Large intestine (tissue), 3 donors: ENCODE results near the gene IYD. TPM values are rescaled to one million over a fixed set of nuclear protein-coding genes. Genes with fewer than 3 reads are reported as not detected.
"Not testable (repeated sequence)": the region's sequence is repeated elsewhere in the genome, so short reads cannot be mapped to it uniquely, and the experiment has no call there.

Source experiments
- DNase-seq, 2 donors: peaks; one replicate each; pipeline versions ENCODE4 v3.0.0 to v3.0.0-alpha.2; 2013
- H3K27ac ChIP-seq: one replicate; pipeline ENCODE4 v1.5.1; 2013; ENCODE audit warnings: low read length
- H3K27me3 ChIP-seq: 2 replicates; pipeline ENCODE4 v1.6.1; 2013; ENCODE audit warnings: low read length; ENCODE audit not compliant: control insufficient read depth, insufficient read depth
- H3K36me3 ChIP-seq: 2 replicates; pipeline ENCODE4 v1.6.1; 2013; ENCODE audit warnings: low read length; ENCODE audit not compliant: control insufficient read depth, insufficient read depth
- H3K4me1 ChIP-seq: one replicate; pipeline ENCODE4 v1.6.1; 2013; ENCODE audit warnings: low read length; ENCODE audit not compliant: control insufficient read depth, insufficient read depth
- H3K4me3 ChIP-seq: one replicate; pipeline ENCODE4 v1.5.1; 2013; ENCODE audit warnings: low read length
- H3K9me3 ChIP-seq: one replicate; pipeline ENCODE4 v1.6.1; 2013; ENCODE audit warnings: mild to moderate bottlenecking, low read depth, low read length, moderate library complexity; ENCODE audit not compliant: control insufficient read depth
- WGBS: methylation state at CpG from one replicate; pipeline ENCODE4 v1.1.5; 2013; ENCODE audit warnings: low lambda C conversion rate; ENCODE audit not compliant: insufficient coverage; 5-methylcytosine and 5-hydroxymethylcytosine counted together
- polyA plus RNA-seq: library from polyadenylated mRNA; unstranded; fragments of 120-200 nt; gene quantifications from one replicate; pipeline ENCODE4 v1.2.1, GENCODE V29; 2013

Gene IYD
- polyA plus RNA-seq, 1 donor, result 15.9 TPM

DNA sequence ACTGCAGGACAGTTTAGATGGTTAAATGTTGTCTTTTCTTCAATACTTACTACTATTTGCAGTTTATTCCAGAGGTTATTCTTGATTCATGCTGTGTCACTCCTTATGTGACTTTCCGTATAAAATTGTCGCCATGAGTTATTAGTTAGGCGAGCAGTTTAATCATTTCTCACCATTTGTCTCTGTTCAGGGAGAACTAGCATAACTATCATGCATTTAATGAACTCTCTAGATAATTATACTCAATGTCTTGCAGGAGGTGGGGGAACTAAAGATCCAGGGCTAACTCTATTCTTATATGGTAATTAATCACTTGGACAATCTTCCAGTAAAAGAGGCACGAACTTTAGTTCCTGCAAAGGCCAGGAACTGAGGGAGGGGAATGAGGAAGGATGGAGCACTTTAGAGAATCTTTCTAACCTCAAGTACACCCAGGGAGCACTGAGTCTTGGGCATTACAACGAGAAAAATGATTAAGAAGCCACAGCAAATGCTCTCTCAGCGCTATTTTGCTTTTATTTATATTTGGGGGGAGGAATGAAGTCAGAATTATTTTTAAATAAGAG lies 58.3 kb downstream of the IYD start:
- DNase-seq, result no peak
- WGBS, result 93% methylated on average over 3 of the region's 6 CpGs
- H3K27me3 ChIP-seq, result no peaks in the 10 kb centered on the region
- no peak overlapping the region for H3K4me3 ChIP-seq
- H3K4me1 ChIP-seq, result no peaks in the 10 kb centered on the region
- H3K27ac ChIP-seq, result no peak overlapping the region
- H3K9me3 ChIP-seq, result no peaks in the 10 kb centered on the region
- H3K36me3 ChIP-seq, result no peaks in the 10 kb centered on the region

- H3K36me3 ChIP-seq, result no peaks in the 10 kb centered on the region
- H3K27me3 ChIP-seq, result no peaks in the 10 kb centered on the region
- DNase-seq, result no peak
- whole genome bisulfite sequencing, result no CpG with 5 or more reads among the region's 2 CpGs
- H3K9me3 ChIP-seq, result no peaks in the 10 kb centered on the region
- no peak overlapping the region for H3K4me3 ChIP-seq
- H3K4me1 ChIP-seq, result no peaks in the 10 kb centered on the region
- no peak overlapping the region for H3K27ac ChIP-seq
Observed at GRCh38 chr6:150427843-150428242, 59.0 kb downstream of the IYD start.

DNA sequence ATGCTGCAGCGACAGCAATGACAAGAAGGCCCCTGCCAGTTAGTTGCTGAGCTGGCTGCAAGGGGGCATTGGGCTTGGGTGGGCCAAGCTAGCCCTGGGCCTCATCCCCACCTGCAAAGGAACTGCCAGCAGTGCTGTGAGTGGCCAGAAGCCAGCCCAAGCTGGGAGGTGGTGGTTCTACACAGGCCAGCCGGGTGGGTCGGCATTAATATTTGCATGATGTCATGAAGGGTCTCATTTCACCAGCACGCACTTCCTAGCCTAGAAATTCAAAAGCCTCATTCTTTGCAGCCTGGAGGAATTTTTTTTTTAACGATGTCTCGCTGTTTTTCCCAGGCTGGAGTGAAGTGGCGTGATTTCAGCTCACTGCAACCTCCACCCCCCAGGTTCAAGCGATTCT lies 62.0 kb downstream of the IYD start:
- WGBS, result no CpG with 5 or more reads among the region's 8 CpGs
- no peak for DNase-seq
- Histone ChIP-seq H3K36me3 (no peaks in the 10 kb centered on the region), H3K4me3 (no peak overlapping the region), H3K27me3 (no peaks in the 10 kb centered on the region), H3K4me1 (no peaks in the 10 kb centered on the region), H3K27ac (no peak overlapping the region), H3K9me3 (no peaks in the 10 kb centered on the region)

DNA sequence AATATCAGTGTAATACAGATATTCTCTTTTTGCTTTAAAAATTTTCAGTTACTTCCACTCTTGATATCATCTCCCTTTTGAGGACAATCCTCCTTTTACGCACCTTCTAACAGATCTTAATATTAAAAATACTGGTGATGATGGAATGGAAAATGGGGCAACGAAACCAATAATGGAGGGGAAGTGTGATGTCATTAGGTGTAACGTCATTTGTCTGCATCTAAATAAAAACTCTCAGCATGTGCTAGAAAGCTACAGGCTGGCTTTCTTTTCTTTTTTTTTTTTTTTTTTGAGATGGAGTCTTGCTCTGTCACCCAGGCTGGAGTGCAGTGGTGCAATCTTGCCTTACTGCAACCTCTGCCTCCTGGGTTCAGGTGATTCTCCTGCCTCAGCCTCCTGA lies 66.5 kb downstream of the IYD start:
- Histone ChIP-seq H3K4me1 (no peaks in the 10 kb centered on the region), H3K36me3 (no peaks in the 10 kb centered on the region), H3K9me3 (no peaks in the 10 kb centered on the region), H3K27ac (no peak overlapping the region), H3K27me3 (no peaks in the 10 kb centered on the region), H3K4me3 (no peak overlapping the region)
- DNase-seq, result no peak
- WGBS, result 93% methylated on average over 2 of the region's 3 CpGs

- DNase-seq, result no peak
- no CpG with 5 or more reads among the region's 10 CpGs for WGBS
- H3K4me1 ChIP-seq, result no peaks in the 10 kb centered on the region
- no peaks in the 10 kb centered on the region for H3K27me3 ChIP-seq
- H3K27ac ChIP-seq, result no peak overlapping the region
- no peaks in the 10 kb centered on the region for H3K36me3 ChIP-seq
- H3K9me3 ChIP-seq, result no peaks in the 10 kb centered on the region
- no peak overlapping the region for H3K4me3 ChIP-seq
Observed at GRCh38 chr6:150435832-150436231, 67.0 kb downstream of the IYD start.

- H3K27me3 ChIP-seq, result no peaks in the 10 kb centered on the region
- H3K4me3 ChIP-seq, result no peak overlapping the region
- no peaks in the 10 kb centered on the region for H3K36me3 ChIP-seq
- H3K27ac ChIP-seq, result no peak overlapping the region
- H3K9me3 ChIP-seq, result no peaks in the 10 kb centered on the region
- no peaks in the 10 kb centered on the region for H3K4me1 ChIP-seq
- no peak for DNase-seq
- 100% methylated on average over 1 of the region's 8 CpGs for WGBS
Observed at GRCh38 chr6:150439373-150439772, 70.6 kb downstream of the IYD start.

DNA sequence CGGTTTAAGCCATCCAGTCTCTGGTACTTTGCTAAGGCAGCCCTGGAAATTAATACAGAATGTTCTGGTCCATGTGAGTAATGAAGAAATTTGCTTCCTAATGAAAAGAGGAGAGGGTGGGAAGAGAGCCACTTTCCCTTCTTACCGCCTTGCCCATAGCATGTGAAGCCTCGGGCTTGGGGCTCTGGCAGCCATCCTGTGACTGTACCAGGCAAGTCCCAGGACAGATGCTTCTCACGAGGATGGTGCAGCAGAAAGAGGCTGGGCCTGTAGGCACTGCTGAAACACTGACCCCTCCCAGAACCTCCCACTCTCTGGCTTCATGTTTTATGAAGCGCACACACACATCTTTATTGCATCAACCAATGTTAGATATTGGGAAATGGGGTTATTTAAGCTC lies 74.8 kb downstream of the IYD start:
- no CpG with 5 or more reads among the region's 5 CpGs for WGBS
- no peak for DNase-seq
- Histone ChIP-seq H3K27me3 (no peaks in the 10 kb centered on the region), H3K4me1 (no peaks in the 10 kb centered on the region), H3K36me3 (no peaks in the 10 kb centered on the region), H3K27ac (no peak overlapping the region), H3K9me3 (no peaks in the 10 kb centered on the region), H3K4me3 (no peak overlapping the region)

DNA sequence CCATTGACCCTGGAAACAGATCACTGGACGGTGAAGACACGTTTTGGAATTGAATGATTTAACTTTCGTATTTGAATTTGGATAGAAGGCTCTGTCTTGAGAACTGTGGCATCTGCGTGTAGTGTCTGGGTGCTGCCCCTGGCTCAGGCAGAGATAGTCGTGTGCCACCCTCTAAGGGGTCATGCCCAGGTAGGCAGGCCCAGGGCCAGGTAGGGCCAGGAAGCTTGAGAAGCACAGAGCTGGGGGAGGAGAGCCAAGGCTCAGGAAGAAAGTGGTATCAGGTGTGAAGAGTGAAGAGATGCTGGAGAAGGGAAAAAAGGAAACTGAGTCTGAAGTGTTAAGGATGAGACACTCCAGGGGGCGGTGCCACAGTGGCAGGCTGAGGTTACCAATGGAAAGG lies 75.5 kb downstream of the IYD start:
- DNase-seq, result no peak
- Histone ChIP-seq H3K9me3 (no peaks in the 10 kb centered on the region), H3K27ac (no peak overlapping the region), H3K36me3 (no peaks in the 10 kb centered on the region), H3K4me1 (no peaks in the 10 kb centered on the region), H3K4me3 (no peak overlapping the region), H3K27me3 (no peaks in the 10 kb centered on the region)
- 67% methylated on average over 3 of the region's 6 CpGs for WGBS

GRCh38 chr6:150445486-150445885 lies 76.7 kb downstream of the IYD start:
- no peaks in the 10 kb centered on the region for H3K4me1 ChIP-seq

GRCh38 chr6:150448221-150448620 lies 79.4 kb downstream of the IYD start:
- Histone ChIP-seq H3K4me3 (no peak overlapping the region), H3K4me1 (no peaks in the 10 kb centered on the region), H3K9me3 (no peaks in the 10 kb centered on the region), H3K36me3 (no peaks in the 10 kb centered on the region), H3K27ac (no peak overlapping the region), H3K27me3 (no peaks in the 10 kb centered on the region)
- no CpG with 5 or more reads among the region's 1 CpG for WGBS
- no peak for DNase-seq

More at GRCh38 chr6:150445486-150445885, 76.7 kb downstream of the IYD start:
- Histone ChIP-seq H3K27me3 (no peaks in the 10 kb centered on the region), H3K4me3 (no peak overlapping the region), H3K36me3 (no peaks in the 10 kb centered on the region), H3K9me3 (no peaks in the 10 kb centered on the region), H3K27ac (no peak overlapping the region)
- no peak for DNase-seq
- WGBS, result no CpG with 5 or more reads among the region's 2 CpGs

- not testable (repeated sequence) for H3K9me3 ChIP-seq, H3K36me3 ChIP-seq, H3K27me3 ChIP-seq, H3K4me1 ChIP-seq, H3K4me3 ChIP-seq, H3K27ac ChIP-seq, DNase-seq
- 90% methylated on average over 1 of the region's 5 CpGs for WGBS
Observed at GRCh38 chr6:150449055-150449454, 80.2 kb downstream of the IYD start.
